ENCODE results near the gene JARID2. TPM values are rescaled to one million over a fixed set of nuclear protein-coding genes. Genes with fewer than 3 reads are reported as not detected.

Gene JARID2
- polyA plus RNA-seq, 1 donor (not counting 4 experiments of a cell fraction or from before 2014, with no cell fraction given) = 11.0 TPM

DNA sequence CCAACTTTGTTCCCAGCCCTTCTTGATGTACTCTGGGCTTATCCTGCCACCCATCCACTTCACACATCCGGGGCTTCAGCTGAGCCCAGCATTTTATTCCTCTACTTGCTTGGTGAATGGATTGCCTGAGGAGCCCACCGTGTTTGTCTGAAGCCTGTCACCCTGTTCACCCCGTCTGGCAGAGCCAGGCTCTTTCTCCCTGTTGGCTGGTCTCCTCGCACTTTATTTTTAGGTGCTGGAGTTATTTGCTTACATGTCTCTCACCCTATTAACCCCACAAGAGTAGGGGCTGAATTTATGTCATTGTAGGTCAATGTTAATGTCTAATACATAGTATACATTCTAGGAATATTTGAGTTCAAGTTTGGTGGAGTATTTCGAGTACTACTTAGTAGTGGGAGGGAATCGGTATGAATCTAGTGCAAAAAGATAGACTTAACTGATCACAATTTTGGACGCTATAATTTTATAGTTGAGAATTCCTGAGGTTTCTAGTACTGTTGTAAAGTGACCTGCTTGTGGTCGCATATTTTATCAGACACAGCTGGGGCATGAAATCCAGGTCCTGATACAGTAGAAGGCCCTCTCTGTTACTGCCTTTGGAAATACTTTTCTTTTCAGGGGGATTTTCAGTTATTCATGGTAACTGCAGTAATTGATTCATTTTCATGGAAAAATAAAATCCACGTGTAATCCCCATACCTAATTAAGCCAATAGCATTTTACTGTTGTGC, 10.8 kb downstream of the JARID2 start:
- peaks cover 19% of the 10 kb centered on the region for H4K20me1 ChIP-seq (ENCODE audit: control insufficient read depth, extremely low read depth, insufficient read depth, low read length)
- H3K9ac ChIP-seq (ENCODE audit: control insufficient read depth, extremely low read depth, insufficient read depth, low read length) = no peak overlapping the region
- H3K4me3 ChIP-seq (ENCODE audit: control insufficient read depth in 2 of 3, extremely low read depth in 1 of 3, insufficient read depth in 2 of 3, low read depth in 1 of 3, low read length in 3 of 3) = no peak overlapping the region
- H3K9me3 ChIP-seq (ENCODE audit: control insufficient read depth, low read depth, low read length) = no peaks in the 10 kb centered on the region
- FAIRE-seq (no peak), DNase-seq (ENCODE audit: low read depth, low spot score) (no peak)
- peaks cover 99% of the 10 kb centered on the region for H3K79me2 ChIP-seq (ENCODE audit: control insufficient read depth, insufficient read depth, low read length)
- H2AFZ ChIP-seq (ENCODE audit: control insufficient read depth, low read length) = no peak overlapping the region
- H3K36me3 ChIP-seq (ENCODE audit: control insufficient read depth in 2 of 2, extremely low read depth in 1 of 2, insufficient read depth in 2 of 2, low read length in 2 of 2) = peaks cover 1 to 5% of the 10 kb centered on the region in 2 experiments
- H3K27me3 ChIP-seq (ENCODE audit: control insufficient read depth, extremely low read depth, insufficient read depth, low read length) = no peaks in the 10 kb centered on the region
- no peak for TF ChIP-seq EZH2 (IDR thresholded peaks at IDR 0.05; ENCODE audit: low read length)
- TF ChIP-seq, protein P1, sequence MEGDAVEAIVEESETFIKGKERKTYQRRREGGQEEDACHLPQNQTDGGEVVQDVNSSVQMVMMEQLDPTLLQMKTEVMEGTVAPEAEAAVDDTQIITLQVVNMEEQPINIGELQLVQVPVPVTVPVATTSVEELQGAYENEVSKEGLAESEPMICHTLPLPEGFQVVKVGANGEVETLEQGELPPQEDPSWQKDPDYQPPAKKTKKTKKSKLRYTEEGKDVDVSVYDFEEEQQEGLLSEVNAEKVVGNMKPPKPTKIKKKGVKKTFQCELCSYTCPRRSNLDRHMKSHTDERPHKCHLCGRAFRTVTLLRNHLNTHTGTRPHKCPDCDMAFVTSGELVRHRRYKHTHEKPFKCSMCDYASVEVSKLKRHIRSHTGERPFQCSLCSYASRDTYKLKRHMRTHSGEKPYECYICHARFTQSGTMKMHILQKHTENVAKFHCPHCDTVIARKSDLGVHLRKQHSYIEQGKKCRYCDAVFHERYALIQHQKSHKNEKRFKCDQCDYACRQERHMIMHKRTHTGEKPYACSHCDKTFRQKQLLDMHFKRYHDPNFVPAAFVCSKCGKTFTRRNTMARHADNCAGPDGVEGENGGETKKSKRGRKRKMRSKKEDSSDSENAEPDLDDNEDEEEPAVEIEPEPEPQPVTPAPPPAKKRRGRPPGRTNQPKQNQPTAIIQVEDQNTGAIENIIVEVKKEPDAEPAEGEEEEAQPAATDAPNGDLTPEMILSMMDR (optimal IDR thresholded peaks at IDR 0.05 in 1 of 3, IDR thresholded peaks at IDR 0.05 in 1 of 3, conservative IDR thresholded peaks at IDR 0.05 in 1 of 3; ENCODE audit: extremely low read depth in 1 of 3, insufficient read depth in 2 of 3, low read length in 3 of 3) = no peak
- dilution Hi-C loops (cut with MboI; ENCODE audit: extremely low pct_ligation_motif_present, low sequenced_read_pairs) = no loop called here
- no peak overlapping the region for H3K4me2 ChIP-seq (ENCODE audit: control insufficient read depth, extremely low read depth, insufficient read depth, low read depth, low read length)
- peaks cover 14% of the 10 kb centered on the region for H3K4me1 ChIP-seq (ENCODE audit: control insufficient read depth, extremely low read depth, insufficient read depth, low read length)
- H3K9me1 ChIP-seq (ENCODE audit: control insufficient read depth, extremely low read depth, insufficient read depth, low read length) = peaks cover 8% of the 10 kb centered on the region
- H3K27ac ChIP-seq (ENCODE audit: control insufficient read depth, insufficient read depth, low read length) = peak overlapping the region; percentile 10

DNA sequence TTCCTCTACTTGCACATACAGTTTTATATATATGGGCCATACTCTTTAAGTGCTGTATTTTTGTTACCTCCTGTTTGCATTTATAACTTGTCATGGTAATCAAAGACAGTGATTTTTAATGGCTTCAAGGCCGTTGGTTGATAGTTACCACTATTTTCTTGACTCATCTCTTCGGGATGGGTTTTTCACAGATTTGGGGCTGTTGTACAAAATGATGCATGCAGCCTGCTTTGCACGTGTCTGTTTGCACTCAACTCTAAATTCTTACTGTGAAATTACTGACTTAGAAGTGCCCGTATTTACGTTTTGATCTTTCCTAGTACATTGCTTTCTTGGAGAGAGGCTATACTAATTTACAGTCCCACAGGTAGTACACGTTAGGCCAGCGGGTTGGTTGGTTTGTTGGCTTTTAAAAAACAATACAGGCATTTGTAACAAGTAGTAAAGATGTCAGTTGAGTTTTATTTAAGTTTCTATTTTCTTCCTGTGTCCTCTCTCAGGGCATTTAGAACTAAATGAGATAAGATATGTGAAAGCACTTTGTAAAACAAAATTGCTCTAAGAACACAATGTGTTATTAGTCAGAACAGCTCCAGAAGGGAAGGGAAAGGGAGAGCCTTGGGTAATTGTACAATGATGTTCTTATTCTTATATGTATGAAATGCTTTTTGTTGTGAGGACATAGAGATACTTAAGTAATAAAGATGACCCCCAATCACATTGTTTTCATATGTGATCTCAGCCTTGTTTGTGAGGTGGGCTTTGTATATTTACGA, 11.7 kb downstream of the JARID2 start:
- H3K27ac ChIP-seq (ENCODE audit: control insufficient read depth, insufficient read depth, low read length) = no peak overlapping the region
- peaks cover 98% of the 10 kb centered on the region for H3K79me2 ChIP-seq (ENCODE audit: control insufficient read depth, insufficient read depth, low read length)
- peaks cover 14% of the 10 kb centered on the region for H3K4me1 ChIP-seq (ENCODE audit: control insufficient read depth, extremely low read depth, insufficient read depth, low read length)
- peaks cover 19% of the 10 kb centered on the region for H4K20me1 ChIP-seq (ENCODE audit: control insufficient read depth, extremely low read depth, insufficient read depth, low read length)
- H3K9ac ChIP-seq (ENCODE audit: control insufficient read depth, extremely low read depth, insufficient read depth, low read length) = no peak overlapping the region
- FAIRE-seq (peak; percentile 23), DNase-seq (ENCODE audit: low read depth, low spot score) (no peak)
- peaks cover 8% of the 10 kb centered on the region for H3K9me1 ChIP-seq (ENCODE audit: control insufficient read depth, extremely low read depth, insufficient read depth, low read length)
- no peak overlapping the region for H2AFZ ChIP-seq (ENCODE audit: control insufficient read depth, low read length)
- no peak for TF ChIP-seq EZH2 (IDR thresholded peaks at IDR 0.05; ENCODE audit: low read length)
- TF ChIP-seq, protein P1 (optimal IDR thresholded peaks at IDR 0.05 in 1 of 3, IDR thresholded peaks at IDR 0.05 in 1 of 3, conservative IDR thresholded peaks at IDR 0.05 in 1 of 3; ENCODE audit: extremely low read depth in 1 of 3, insufficient read depth in 2 of 3, low read length in 3 of 3) = no peak
- H3K4me2 ChIP-seq (ENCODE audit: control insufficient read depth, extremely low read depth, insufficient read depth, low read depth, low read length) = no peak overlapping the region
- H3K9me3 ChIP-seq (ENCODE audit: control insufficient read depth, low read depth, low read length) = no peaks in the 10 kb centered on the region
- dilution Hi-C loops (cut with MboI; ENCODE audit: extremely low pct_ligation_motif_present, low sequenced_read_pairs) = no loop called here
- H3K36me3 ChIP-seq (ENCODE audit: control insufficient read depth in 2 of 2, extremely low read depth in 1 of 2, insufficient read depth in 2 of 2, low read length in 2 of 2) = peaks cover 1 to 5% of the 10 kb centered on the region in 2 experiments
- no peak overlapping the region for H3K4me3 ChIP-seq (ENCODE audit: control insufficient read depth in 2 of 3, extremely low read depth in 1 of 3, insufficient read depth in 2 of 3, low read depth in 1 of 3, low read length in 3 of 3)
- H3K27me3 ChIP-seq (ENCODE audit: control insufficient read depth, extremely low read depth, insufficient read depth, low read length) = no peaks in the 10 kb centered on the region

Measured in keratinocyte (primary cell).